ENCODE data around the gene OTOG. TPM values are rescaled to one million over a fixed set of nuclear protein-coding genes. Genes with fewer than 3 reads are reported as not detected.

OTOG gene
- total and polyA plus RNA-seq, 7 donors = under 0.01 TPM; not detected in 5

GRCh38 chr11:17507773-17508172 lies 39.3 kb upstream of the OTOG start:
- intact Hi-C loops (cut with DNase I) = loop anchor here (10.0 kb wide), 1 partner anchor 273 kb away; no protein-coding TSS in a partner anchor
- TF ChIP-seq POLR2A (IDR thresholded peaks at IDR 0.05) (no peak), POLR2AphosphoS5 (IDR thresholded peaks at IDR 0.05) (no peak), CTCF (IDR thresholded peaks at IDR 0.05) (no peak), EP300 (IDR thresholded peaks at IDR 0.05) (no peak)
- Histone ChIP-seq H3K27ac (peak overlapping the region in 2 of 4 donors; percentile 3 to 57), H3K9me3 (no peaks in the 10 kb centered on the region), H3K4me3 (no peak overlapping the region), H3K4me1 (peaks cover 0 to 25% (median 17%) of the 10 kb centered on the region in 4 donors), H3K27me3 (no peaks in the 10 kb centered on the region), H3K36me3 (no peaks in the 10 kb centered on the region)
- no peak for DNase-seq
- WGBS, 2 donors = 90 to 91% methylated on average over 2 of the region's 2 CpGs

- Histone ChIP-seq H3K36me3 (no peaks in the 10 kb centered on the region), H3K4me1 (peaks cover 0 to 26% (median 17%) of the 10 kb centered on the region in 4 donors), H3K4me3 (no peak overlapping the region), H3K27ac (peak overlapping the region in 2 of 4 donors; percentile 3 to 57), H3K9me3 (no peaks in the 10 kb centered on the region), H3K27me3 (no peaks in the 10 kb centered on the region)
- intact Hi-C loops (cut with DNase I) = loop anchor here (10.0 kb wide), 1 partner anchor 274 kb away; no protein-coding TSS in a partner anchor
- WGBS, 2 donors = 74 to 82% methylated on average over 3 of the region's 3 CpGs
- no peak for DNase-seq
- no peak for TF ChIP-seq CTCF (IDR thresholded peaks at IDR 0.05)
- TF ChIP-seq EP300 (IDR thresholded peaks at IDR 0.05) = no peak
- TF ChIP-seq POLR2AphosphoS5 (IDR thresholded peaks at IDR 0.05) = no peak
- no peak for TF ChIP-seq POLR2A (IDR thresholded peaks at IDR 0.05)
Observed at GRCh38 chr11:17508306-17508705, 38.8 kb upstream of the OTOG start.

GRCh38 chr11:17508791-17509190 lies 38.3 kb upstream of the OTOG start:
- TF ChIP-seq CTCF (IDR thresholded peaks at IDR 0.05) (no peak), POLR2AphosphoS5 (IDR thresholded peaks at IDR 0.05) (no peak), EP300 (IDR thresholded peaks at IDR 0.05) (no peak), POLR2A (IDR thresholded peaks at IDR 0.05) (no peak)
- 49 to 60% methylated on average over 3 of the region's 3 CpGs for WGBS, 2 donors
- H3K27me3 ChIP-seq = no peaks in the 10 kb centered on the region
- peaks cover 0 to 26% (median 17%) of the 10 kb centered on the region in 4 donors for H3K4me1 ChIP-seq
- no peaks in the 10 kb centered on the region for H3K9me3 ChIP-seq
- no peak overlapping the region for H3K27ac ChIP-seq
- DNase-seq = no peak
- no peak overlapping the region for H3K4me3 ChIP-seq
- no peaks in the 10 kb centered on the region for H3K36me3 ChIP-seq
- intact Hi-C loops (cut with DNase I) = loop anchor here (10.0 kb wide), 1 partner anchor 274 kb away; no protein-coding TSS in a partner anchor

- whole genome bisulfite sequencing, 2 donors = 79 to 89% methylated on average over 4 of the region's 4 CpGs
Observed at GRCh38 chr11:17510507-17511206, 36.4 kb upstream of the OTOG start.

More at GRCh38 chr11:17510507-17511206, 36.4 kb upstream of the OTOG start:
- no peak for TF ChIP-seq EP300 (IDR thresholded peaks at IDR 0.05)
- TF ChIP-seq POLR2A (IDR thresholded peaks at IDR 0.05) = no peak
- no peak for TF ChIP-seq POLR2AphosphoS5 (IDR thresholded peaks at IDR 0.05)
- TF ChIP-seq CTCF (IDR thresholded peaks at IDR 0.05) = no peak
- no peak for DNase-seq
- H3K4me1 ChIP-seq = peaks cover 0 to 30% (median 17%) of the 10 kb centered on the region in 4 donors
- intact Hi-C loops (cut with DNase I) = no loop called here
- no peaks in the 10 kb centered on the region for H3K36me3 ChIP-seq
- no peaks in the 10 kb centered on the region for H3K27me3 ChIP-seq
- no peaks in the 10 kb centered on the region for H3K9me3 ChIP-seq
- H3K4me3 ChIP-seq = no peak overlapping the region
- no peak overlapping the region for H3K27ac ChIP-seq
